Left ventricle myocardium inferior (tissue), 1 donor: Measurements from ENCODE around the gene TTC39B. TPM values are rescaled to one million over a fixed set of nuclear protein-coding genes. Genes with fewer than 3 reads are reported as not detected.

Experiments used
- DNase-seq: peaks from one replicate; pipeline ENCODE4 v3.0.0-alpha.2; 2020
- H3K27ac ChIP-seq: fragments of 200-600 bp; replicated peaks from 2 replicates; pipeline ENCODE4 v1.8.0; 2021
- H3K27me3 ChIP-seq: fragments of 200-600 bp; 2 replicates; pipeline ENCODE4 v1.8.0; 2021; ENCODE audit warnings: low read depth
- H3K36me3 ChIP-seq: fragments of 200-600 bp; 2 replicates; pipeline ENCODE4 v1.8.0; 2021
- H3K4me1 ChIP-seq: fragments of 200-600 bp; 2 replicates; pipeline ENCODE4 v1.8.0; 2021
- H3K4me3 ChIP-seq: fragments of 200-600 bp; 2 replicates; pipeline ENCODE4 v1.8.0; 2021; ENCODE audit warnings: mild to moderate bottlenecking, moderate library complexity
- H3K9me3 ChIP-seq: fragments of 200-600 bp; replicated peaks from 2 replicates; pipeline ENCODE4 v1.8.0; 2021
- CTCF ChIP-seq: fragments of 200-600 bp; IDR thresholded peaks from 2 replicates; pipeline ENCODE4 v1.8.0; 2021; ENCODE audit warnings: antibody characterized with exemption, mild to moderate bottlenecking, borderline replicate concordance
- intact Hi-C: fragments of 100-400 bp; cut with micrococcal nuclease; formaldehyde crosslinking; loops from one replicate; pipeline ENCODE4 v1.11.0; 2022
- total RNA-seq: library from RNA; stranded (reverse); fragmentation: NEBNext Ultra II Directional; extraction: Animal tissue kit (Norgen Biotek cat#: 25700); gene quantifications from one replicate; pipeline ENCODE4 v1.2.1, GENCODE V29; 2021
- donor health status: DM: no; HTN: yes; CAD: no; lungs with severe emphysema.

TTC39B gene
- total RNA-seq, 1 donor from 2014 or later: 1.6 TPM

DNA sequence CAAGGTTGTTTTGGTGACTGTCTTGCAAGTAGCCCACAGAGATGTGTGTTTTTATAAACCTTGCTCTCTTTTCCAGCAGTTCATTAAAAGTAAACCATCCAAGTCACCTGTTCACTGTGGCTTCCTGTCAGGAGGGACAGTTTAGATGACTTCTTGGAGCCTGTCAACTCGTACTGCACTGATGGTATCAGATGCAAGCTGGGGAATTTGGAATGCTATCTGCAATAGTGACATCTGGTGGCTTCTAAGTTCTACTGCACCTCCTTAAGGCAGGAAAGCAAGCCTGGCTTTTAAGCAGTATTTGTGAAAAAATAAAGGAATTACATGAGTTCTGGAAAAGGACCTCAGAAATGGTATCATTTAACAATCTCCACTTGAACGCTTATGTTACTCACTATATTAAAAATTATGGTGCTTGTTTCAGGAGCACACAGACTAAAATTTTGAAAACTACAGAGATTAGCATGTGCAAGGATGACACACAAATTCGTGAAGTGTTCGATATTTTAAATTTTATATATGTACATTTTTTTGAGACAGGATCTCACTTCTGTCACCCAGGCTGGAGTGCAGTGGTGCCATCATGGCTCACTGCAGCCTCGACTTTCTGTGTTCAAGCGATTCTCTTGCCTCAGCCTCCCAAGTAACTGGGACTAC, 164.0 kb downstream of the TTC39B start:
- Histone ChIP-seq H3K27ac (no peak overlapping the region), H3K9me3 (no peaks in the 10 kb centered on the region), H3K4me1 (no peaks in the 10 kb centered on the region), H3K4me3 (no peak overlapping the region), H3K36me3 (no peaks in the 10 kb centered on the region), H3K27me3 (no peaks in the 10 kb centered on the region)
- intact Hi-C loops: no loop called here
- peak; percentile 85 for TF ChIP-seq CTCF
- no peak for DNase-seq

DNA sequence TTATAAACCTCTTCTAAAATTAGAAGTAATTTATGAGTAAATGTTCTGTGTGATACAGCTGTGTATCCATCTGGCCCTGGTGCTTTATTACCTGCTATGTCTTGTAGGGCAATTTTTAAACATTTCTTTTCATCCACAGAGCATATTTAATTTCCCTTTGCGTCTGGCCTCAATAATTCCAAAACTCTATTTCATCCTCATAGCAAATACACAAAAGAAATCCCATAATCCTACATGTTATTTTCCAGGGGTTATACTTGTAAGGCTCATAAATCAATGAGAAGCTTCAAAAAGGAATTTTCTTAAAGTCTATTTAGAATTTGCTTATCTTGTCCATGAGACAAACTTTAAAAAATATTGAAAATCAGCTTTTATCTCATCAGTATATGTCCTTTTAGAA, 167.0 kb downstream of the TTC39B start:
- no peak for TF ChIP-seq CTCF
- Histone ChIP-seq H3K4me1 (peaks cover 4% of the 10 kb centered on the region), H3K27me3 (no peaks in the 10 kb centered on the region), H3K4me3 (no peak overlapping the region), H3K9me3 (no peaks in the 10 kb centered on the region), H3K27ac (no peak overlapping the region), H3K36me3 (no peaks in the 10 kb centered on the region)
- intact Hi-C loops: no loop called here
- DNase-seq: no peak

GRCh38 chr9:15139469-15139868, 167.5 kb downstream of the TTC39B start:
- TF ChIP-seq CTCF: no peak
- Histone ChIP-seq H3K4me3 (no peak overlapping the region), H3K4me1 (peaks cover 6% of the 10 kb centered on the region), H3K36me3 (no peaks in the 10 kb centered on the region), H3K27ac (no peak overlapping the region), H3K27me3 (no peaks in the 10 kb centered on the region), H3K9me3 (no peaks in the 10 kb centered on the region)
- intact Hi-C loops: no loop called here
- DNase-seq: no peak

DNA sequence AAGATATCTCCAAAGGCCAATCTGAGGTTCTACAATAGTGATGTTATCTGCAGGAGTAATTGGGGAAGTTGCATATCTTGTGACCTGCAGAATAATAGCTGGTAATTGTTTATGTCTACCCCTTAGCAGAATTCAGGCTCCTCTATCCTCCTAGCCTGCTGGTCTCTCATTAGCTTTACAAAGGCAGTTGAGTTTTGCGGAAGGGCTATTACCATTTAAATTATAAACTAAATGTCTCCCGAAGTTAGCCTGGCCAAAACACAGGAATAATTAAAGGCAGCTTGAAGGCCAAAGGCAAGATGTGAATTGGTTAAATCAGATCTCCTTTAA, 168.7 kb downstream of the TTC39B start:
- no peak for TF ChIP-seq CTCF
- no peaks in the 10 kb centered on the region for H3K27me3 ChIP-seq
- H3K9me3 ChIP-seq: no peaks in the 10 kb centered on the region
- peaks cover 6% of the 10 kb centered on the region for H3K4me1 ChIP-seq
- no peak for DNase-seq
- intact Hi-C loops: no loop called here
- no peaks in the 10 kb centered on the region for H3K36me3 ChIP-seq
- no peak overlapping the region for H3K27ac ChIP-seq
- H3K4me3 ChIP-seq: no peak overlapping the region

DNA sequence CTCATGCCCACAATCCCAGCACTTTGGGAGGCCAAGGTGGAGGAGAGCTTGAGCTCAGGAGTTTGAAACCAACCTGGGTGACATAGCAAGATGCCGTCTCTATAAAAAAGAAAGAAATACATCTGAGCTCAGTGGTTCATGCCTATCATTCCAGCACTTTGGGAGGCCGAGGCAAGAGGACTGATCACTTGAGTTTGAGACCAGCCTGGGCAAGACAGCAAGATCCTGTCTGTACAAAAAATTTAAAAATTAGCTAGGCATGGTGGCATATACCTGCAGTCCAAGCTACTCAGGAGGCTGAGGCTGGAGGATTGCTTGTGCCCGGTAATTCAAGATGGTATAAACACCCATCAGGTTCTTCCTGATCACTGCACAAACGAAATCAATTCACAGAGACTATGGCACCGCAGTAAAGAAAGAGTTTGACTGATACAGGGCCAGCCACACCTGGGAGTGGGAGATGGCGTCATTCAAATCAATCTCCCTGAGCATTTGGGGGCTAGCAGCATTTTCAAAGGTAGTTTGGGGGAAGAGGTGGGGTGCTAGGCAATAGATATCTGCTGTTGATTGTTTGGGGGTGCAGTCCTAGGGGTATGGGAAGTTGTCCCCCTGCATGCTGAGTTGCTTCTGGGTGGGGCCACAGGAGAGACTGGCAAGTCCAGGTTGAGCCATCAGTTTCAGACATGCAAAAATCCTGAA, 169.2 kb downstream of the TTC39B start:
- Histone ChIP-seq H3K4me1 (peaks cover 6% of the 10 kb centered on the region), H3K9me3 (no peaks in the 10 kb centered on the region), H3K36me3 (no peaks in the 10 kb centered on the region), H3K4me3 (no peak overlapping the region), H3K27me3 (no peaks in the 10 kb centered on the region), H3K27ac (no peak overlapping the region)
- no peak for DNase-seq
- no peak for TF ChIP-seq CTCF
- intact Hi-C loops: no loop called here
